ENCODE measurements around the gene RALGAPA1. TPM values are rescaled to one million over a fixed set of nuclear protein-coding genes. Genes with fewer than 3 reads are reported as not detected.
A peak's percentile ranks its signal among the peaks of the same experiment; 100 is the strongest.

RALGAPA1 gene
- total and polyA plus RNA-seq, 9 of the 15 experiments (the other 6 are each of a cell fraction or from before 2014, with no cell fraction given) = 2.5 to 16.3 (median 6.2) TPM

GRCh38 chr14:35826218-35826951 is 17.3 kb upstream of the RALGAPA1 start, which contains the start of gene BRMS1L (continued):
- TF ChIP-seq RERE (CRISPR knock-in tag; IDR thresholded peaks at IDR 0.05; ENCODE audit: borderline replicate concordance) (no peak), HDAC6 (IDR thresholded peaks at IDR 0.05; ENCODE audit: low read depth, low read length) (no peak), MBD2 (IDR thresholded peaks at IDR 0.05; ENCODE audit: borderline replicate concordance, low read depth) (peak; percentile 68; the same call in 1 of the 2 replicates), CREB1 (IDR thresholded peaks at IDR 0.05) (peak; percentile 92), CREB1 (CRISPR knock-in tag; IDR thresholded peaks at IDR 0.05) (peak; percentile 90), NFIC (IDR thresholded peaks at IDR 0.05) (peak; percentile 33; the same call in 1 of the 2 replicates), CTCF (IDR thresholded peaks at IDR 0.05 in 2 of 3, conservative IDR thresholded peaks at IDR 0.05 in 1 of 3; ENCODE audit: insufficient read depth in 2 of 3, low read depth in 1 of 3, low read length in 3 of 3) (peak in 1 of 3 experiments; percentile 9; a peak in 2 of 6 replicates), FIP1L1 (IDR thresholded peaks at IDR 0.05; ENCODE audit: low read depth, low read length, poor library complexity, severe bottlenecking) (peak; percentile 51), RREB1 (CRISPR knock-in tag; IDR thresholded peaks at IDR 0.05) (0 out of 2 replicates have a peak, but pooled peaks have one; percentile 24), NKRF (IDR thresholded peaks at IDR 0.05; ENCODE audit: borderline replicate concordance) (no peak), TCF3 (CRISPR knock-in tag; IDR thresholded peaks at IDR 0.05) (0 out of 2 replicates have a peak, but pooled peaks have one; percentile 23)

All from K562 (cell line).